ENCODE measurements around the gene PKDREJ. TPM values are rescaled to one million over a fixed set of nuclear protein-coding genes. Genes with fewer than 3 reads are reported as not detected.
A peak's percentile ranks its signal among the peaks of the same experiment; 100 is the strongest.

PKDREJ gene
- total RNA-seq, 1 donor from 2014 or later, result not detected

DNA sequence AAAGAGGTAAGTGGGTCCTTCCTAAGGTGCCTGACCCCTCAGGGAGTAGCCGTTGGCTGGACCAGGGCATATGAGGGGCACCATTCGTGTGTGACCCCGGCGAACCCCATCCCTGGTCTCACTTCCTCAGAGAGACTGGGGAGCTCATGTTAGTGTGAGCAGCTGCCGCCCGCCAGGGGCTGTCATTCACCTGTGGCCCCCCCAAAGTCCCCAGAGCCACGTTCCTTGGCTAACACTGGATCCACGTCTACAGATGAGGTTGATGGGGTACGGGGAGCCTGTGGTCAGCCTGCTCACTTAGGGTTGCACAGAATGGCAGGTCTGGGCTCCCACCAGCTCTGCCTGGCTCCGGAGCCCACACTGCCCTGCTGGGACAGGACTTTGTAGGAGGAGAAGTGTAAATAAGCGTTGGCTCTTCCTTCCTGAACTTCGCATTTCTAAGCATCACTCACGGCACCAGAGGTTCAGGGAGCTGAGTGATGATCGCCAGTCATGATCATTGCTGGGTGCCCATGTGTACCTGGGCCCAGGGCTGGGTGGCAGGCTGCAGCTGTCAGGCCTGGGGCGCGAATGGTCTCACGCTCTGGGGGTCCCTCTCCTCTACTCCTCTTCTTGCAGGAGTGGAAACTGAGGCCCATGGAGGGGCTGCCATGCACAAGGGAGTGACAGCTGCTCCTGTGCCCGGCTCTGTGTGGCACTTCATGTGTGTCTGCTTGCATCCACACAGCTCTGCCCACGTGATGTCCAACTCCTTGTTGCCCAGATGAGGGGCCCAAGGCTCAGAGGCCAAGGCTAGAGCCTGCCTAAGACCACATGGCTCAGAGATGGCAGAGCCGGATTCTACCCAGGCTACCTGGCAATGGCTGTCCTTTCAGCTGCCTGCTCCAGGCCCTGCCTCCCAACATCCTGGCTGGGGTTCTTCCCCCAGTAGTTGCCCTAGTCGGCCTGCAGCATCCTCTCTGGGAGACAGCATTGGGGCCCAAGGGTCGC is 15.8 kb upstream of the PKDREJ start:
- H3K4me1 ChIP-seq, result no peaks in the 10 kb centered on the region
- DNase-seq, result no peak
- no peaks in the 10 kb centered on the region for H3K9me3 ChIP-seq
- peaks cover 94% of the 10 kb centered on the region for H3K36me3 ChIP-seq
- H3K27me3 ChIP-seq, result no peaks in the 10 kb centered on the region
- H3K4me3 ChIP-seq, result no peak overlapping the region
- no peak for TF ChIP-seq CTCF (IDR thresholded peaks at IDR 0.05)
- H3K27ac ChIP-seq, result no peak overlapping the region
- no peak for ATAC-seq
- intact Hi-C loops (cut with DNase I), result no loop called here

DNA sequence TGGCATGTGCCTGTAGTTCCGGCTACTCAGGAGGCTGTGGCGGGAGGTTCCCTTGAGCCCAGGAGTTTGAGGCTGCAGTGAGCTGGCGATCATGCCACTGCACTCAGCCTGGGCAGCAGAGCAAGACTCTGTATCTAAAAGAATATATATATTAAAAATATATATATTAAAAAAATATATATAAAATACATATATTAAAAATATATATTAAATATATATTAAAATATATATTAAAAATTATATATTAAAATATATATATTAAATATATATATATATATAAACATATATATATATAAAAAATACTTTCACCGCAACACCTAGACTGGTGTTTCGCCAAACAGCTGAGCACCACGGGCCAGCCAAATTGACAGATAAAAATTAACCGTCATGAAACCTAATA is 13.4 kb upstream of the PKDREJ start:
- intact Hi-C loops (cut with DNase I), result no loop called here
- ATAC-seq (no peak), DNase-seq (no peak)
- Histone ChIP-seq H3K4me1 (no peaks in the 10 kb centered on the region), H3K27me3 (no peaks in the 10 kb centered on the region), H3K4me3 (no peak overlapping the region), H3K36me3 (peaks cover 95% of the 10 kb centered on the region), H3K9me3 (no peaks in the 10 kb centered on the region), H3K27ac (no peak overlapping the region)
- no peak for TF ChIP-seq CTCF (IDR thresholded peaks at IDR 0.05)

- H3K36me3 ChIP-seq, result peaks cover 85% of the 10 kb centered on the region
- no peak overlapping the region for H3K4me3 ChIP-seq
- DNase-seq (no peak), ATAC-seq (peak; percentile 49)
- intact Hi-C loops (cut with DNase I), result no loop called here
- TF ChIP-seq CTCF (IDR thresholded peaks at IDR 0.05), result no peak
- H3K9me3 ChIP-seq, result no peaks in the 10 kb centered on the region
- H3K27ac ChIP-seq, result no peak overlapping the region
- no peaks in the 10 kb centered on the region for H3K4me1 ChIP-seq
- no peaks in the 10 kb centered on the region for H3K27me3 ChIP-seq
These were observed 12.4 kb upstream of the PKDREJ start for GRCh38 chr22:46275455-46276122.

DNA sequence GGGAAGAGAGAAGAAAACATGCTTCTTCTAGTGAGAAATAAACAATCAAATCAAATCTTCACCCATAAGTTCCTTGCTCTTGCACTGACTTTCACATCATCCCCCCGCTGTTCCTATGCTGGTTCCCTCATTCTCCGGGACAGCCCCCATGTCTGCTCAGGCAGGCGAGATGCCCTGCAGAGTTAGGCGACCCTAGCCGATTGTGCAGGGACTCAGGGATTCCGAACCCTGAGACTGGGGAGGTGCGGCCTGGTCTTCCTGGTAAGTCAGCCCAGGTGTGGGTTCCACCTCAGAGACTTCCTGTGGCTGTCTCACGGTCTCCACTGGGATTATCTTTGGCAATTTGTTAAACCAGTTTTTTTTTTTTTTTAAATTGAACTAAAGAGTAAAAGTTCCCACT is 11.2 kb upstream of the PKDREJ start:
- no peak for DNase-seq
- TF ChIP-seq CTCF (IDR thresholded peaks at IDR 0.05), result no peak
- intact Hi-C loops (cut with DNase I), result no loop called here
- H3K36me3 ChIP-seq, result peaks cover 73% of the 10 kb centered on the region
- peaks cover 6% of the 10 kb centered on the region for H3K4me1 ChIP-seq
- H3K27ac ChIP-seq, result no peak overlapping the region
- no peaks in the 10 kb centered on the region for H3K9me3 ChIP-seq
- ATAC-seq, result no peak
- H3K27me3 ChIP-seq, result no peaks in the 10 kb centered on the region
- no peak overlapping the region for H3K4me3 ChIP-seq

DNA sequence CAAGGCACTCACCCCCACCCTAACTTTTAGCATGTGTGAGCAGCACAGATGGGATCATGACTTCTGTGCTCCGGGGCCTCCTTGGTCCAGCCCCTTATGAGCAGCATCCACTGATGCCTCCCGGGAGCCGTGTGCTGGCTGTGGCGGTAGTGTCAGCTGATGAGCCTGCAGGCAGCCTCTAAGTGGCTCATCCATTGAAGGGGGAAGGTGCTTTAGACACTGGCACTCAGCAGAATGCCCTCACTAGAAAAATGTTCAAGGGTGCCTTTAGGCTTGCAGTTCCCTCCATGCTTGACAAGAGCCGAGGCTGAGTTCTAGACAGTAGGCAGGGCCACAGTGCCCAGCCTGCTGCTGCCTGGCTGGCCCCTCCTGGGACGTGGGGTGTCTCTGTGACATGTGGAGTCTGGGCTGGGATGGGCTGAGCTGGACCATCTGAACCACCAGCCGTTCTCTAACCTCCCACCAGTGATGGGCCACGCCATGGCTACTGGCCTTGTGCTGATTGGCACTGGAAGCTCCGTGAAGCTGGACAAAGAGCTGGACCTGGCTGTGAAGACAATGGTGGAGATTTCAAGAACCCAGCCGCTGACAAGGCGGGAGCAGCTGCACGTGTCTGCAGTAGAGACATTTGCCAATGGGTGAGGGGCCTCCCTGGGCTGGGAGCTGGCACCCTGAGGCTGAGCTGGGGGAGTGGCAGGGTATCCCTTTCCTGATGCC is 10.4 kb upstream of the PKDREJ start:
- intact Hi-C loops (cut with DNase I), result no loop called here
- peaks cover 65% of the 10 kb centered on the region for H3K36me3 ChIP-seq
- ATAC-seq (no peak), DNase-seq (no peak)
- H3K9me3 ChIP-seq, result no peaks in the 10 kb centered on the region
- no peak overlapping the region for H3K4me3 ChIP-seq
- no peaks in the 10 kb centered on the region for H3K27me3 ChIP-seq
- peaks cover 14% of the 10 kb centered on the region for H3K4me1 ChIP-seq
- H3K27ac ChIP-seq, result no peak overlapping the region
- no peak for TF ChIP-seq CTCF (IDR thresholded peaks at IDR 0.05)
